Activated T-helper 17 cell treated with anti-CD3 and anti-CD28 coated beads, Interleukin-2, amount 50 U/mL, for 72 hours (primary cell): Measurements from ENCODE around the gene ING5. TPM values are rescaled to one million over a fixed set of nuclear protein-coding genes. Genes with fewer than 3 reads are reported as not detected.
"Not testable (repeated sequence)": the region's sequence is repeated elsewhere in the genome, so short reads cannot be mapped to it uniquely, and the experiment has no call there.

Experiments
- ATAC-seq: fragments of 150-1000 bp; cut with Tn5 transposase; replicated peaks from 2 replicates; pipeline ENCODE4 v1.10.0; 2021; ENCODE audit warnings: mild to moderate bottlenecking, moderate library complexity
- H3K27ac Mint-ChIP-seq: one replicate; pipeline ENCODE4 v1.8.0; 2022; ENCODE audit warnings: mixed read lengths
- H3K27me3 Mint-ChIP-seq: one replicate; pipeline ENCODE4 v1.8.0; 2022; ENCODE audit warnings: mixed read lengths
- H3K36me3 Mint-ChIP-seq: one replicate; pipeline ENCODE4 v1.8.0; 2022; ENCODE audit warnings: low read depth, mild to moderate bottlenecking, mixed read lengths
- H3K4me1 Mint-ChIP-seq: one replicate; pipeline ENCODE4 v1.8.0; 2022; ENCODE audit warnings: mixed read lengths
- H3K4me3 Mint-ChIP-seq: one replicate; pipeline ENCODE4 v1.8.0; 2022; ENCODE audit warnings: mild to moderate bottlenecking, mixed read lengths
- H3K9me3 Mint-ChIP-seq: one replicate; pipeline ENCODE4 v1.8.0; 2022; ENCODE audit warnings: mixed read lengths
- total RNA-seq, 2 donors: library from RNA; stranded (reverse); gene quantifications; one replicate each; pipeline ENCODE4 v1.2.3, GENCODE V29; 2022

ING5 gene
- 10 to 100 TPM; 43.5 to 52.3 TPM for total RNA-seq

DNA sequence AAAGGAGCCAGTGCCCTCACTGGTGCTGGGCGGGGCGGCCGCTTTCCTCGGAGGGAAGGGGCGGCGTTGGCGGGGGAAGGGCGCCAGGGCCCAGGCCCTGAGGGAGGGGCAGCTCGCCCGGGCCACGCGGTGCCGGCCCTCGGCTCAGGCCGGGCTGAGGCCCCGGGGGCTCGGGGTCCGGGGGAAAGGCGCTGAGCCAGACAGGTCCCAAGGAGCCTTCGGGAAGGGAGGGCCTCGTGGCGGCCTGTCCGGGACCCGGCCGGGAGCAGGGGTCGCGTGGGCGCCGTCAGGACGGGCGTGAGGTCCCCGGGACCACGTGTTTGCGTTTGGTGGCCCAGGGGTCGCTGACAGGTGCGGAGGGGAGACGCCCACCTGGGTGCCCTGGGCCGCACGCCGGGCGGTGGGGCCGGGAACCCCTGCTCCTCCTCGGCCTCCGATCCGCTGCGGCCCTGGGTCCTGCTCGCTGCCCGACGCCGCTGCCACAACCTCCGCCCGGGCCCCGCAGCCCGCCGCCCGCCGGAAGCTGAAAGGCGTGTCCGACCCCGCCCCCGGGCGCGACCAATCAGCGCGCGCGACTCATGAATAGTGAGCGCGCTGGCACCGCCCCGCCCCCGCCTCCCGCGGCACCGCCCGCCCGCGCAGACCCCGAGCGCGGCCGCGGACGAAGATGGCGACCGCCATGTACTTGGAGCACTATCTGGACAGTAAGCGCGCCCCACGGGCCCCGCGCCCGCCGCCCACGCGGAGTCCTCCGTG lies at the start of gene ING5:
TSS of gene ING5 (plus strand) at position 641 of the 756 bp plus-strand sequence. CDS start at position 668, 27 bp downstream.
- peak within 1 kb of the TSS; percentile 89 for H3K27ac Mint-ChIP-seq
- peaks cover 13% of the 10 kb centered on the region for H3K4me1 Mint-ChIP-seq
- H3K27me3 Mint-ChIP-seq = no peaks in the 10 kb centered on the region
- H3K4me3 Mint-ChIP-seq = peak within 1 kb of the TSS; percentile 88
- H3K9me3 Mint-ChIP-seq = no peaks in the 10 kb centered on the region
- peak; percentile 76 for ATAC-seq
- peaks cover 43% of the 10 kb centered on the region for H3K36me3 Mint-ChIP-seq

GRCh38 chr2:241652142-241652541 lies 49.7 kb upstream of the ING5 start:
- no peaks in the 10 kb centered on the region for H3K27me3 Mint-ChIP-seq
- no peaks in the 10 kb centered on the region for H3K9me3 Mint-ChIP-seq
- H3K4me3 Mint-ChIP-seq = no peak overlapping the region
- no peak overlapping the region for H3K27ac Mint-ChIP-seq
- peaks cover 71% of the 10 kb centered on the region for H3K36me3 Mint-ChIP-seq
- no peak for ATAC-seq
- no peaks in the 10 kb centered on the region for H3K4me1 Mint-ChIP-seq

GRCh38 chr2:241652722-241653121 lies 49.1 kb upstream of the ING5 start:
- H3K9me3 Mint-ChIP-seq = no peaks in the 10 kb centered on the region
- H3K4me3 Mint-ChIP-seq = no peak overlapping the region
- peaks cover 77% of the 10 kb centered on the region for H3K36me3 Mint-ChIP-seq
- no peak for ATAC-seq
- no peaks in the 10 kb centered on the region for H3K27me3 Mint-ChIP-seq
- H3K4me1 Mint-ChIP-seq = peaks cover 4% of the 10 kb centered on the region
- H3K27ac Mint-ChIP-seq = no peak overlapping the region

DNA sequence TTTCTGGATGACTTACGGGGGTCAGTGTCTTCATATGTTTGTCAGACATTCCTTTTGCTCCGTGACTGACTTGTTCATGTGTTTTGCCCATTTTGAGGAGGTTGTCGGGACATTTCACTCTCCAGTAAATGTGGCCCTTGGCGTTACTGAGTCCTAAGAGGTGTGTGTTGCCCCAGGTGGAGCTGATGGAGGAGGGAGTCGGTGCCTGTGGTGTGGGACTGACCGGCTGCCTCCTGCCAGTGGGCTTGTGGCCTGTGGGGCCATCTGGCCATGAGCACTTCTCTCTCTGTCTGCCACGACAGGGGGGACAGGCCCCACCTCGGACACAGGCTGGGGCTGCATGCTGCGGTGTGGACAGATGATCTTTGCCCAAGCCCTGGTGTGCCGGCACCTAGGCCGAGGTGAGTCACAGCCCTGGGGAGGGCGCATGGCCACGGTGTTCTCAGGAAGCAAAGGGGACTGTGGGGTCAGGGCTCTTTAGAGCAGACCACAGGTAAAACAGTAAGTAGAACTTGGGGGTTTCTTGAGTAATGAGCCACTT lies 48.6 kb upstream of the ING5 start:
- no peaks in the 10 kb centered on the region for H3K9me3 Mint-ChIP-seq
- H3K36me3 Mint-ChIP-seq = peaks cover 80% of the 10 kb centered on the region
- no peak for ATAC-seq
- H3K4me1 Mint-ChIP-seq = peaks cover 4% of the 10 kb centered on the region
- H3K4me3 Mint-ChIP-seq = no peak overlapping the region
- H3K27ac Mint-ChIP-seq = no peak overlapping the region
- H3K27me3 Mint-ChIP-seq = no peaks in the 10 kb centered on the region

- H3K4me1 Mint-ChIP-seq = peaks cover 4% of the 10 kb centered on the region
- no peak for ATAC-seq
- H3K27me3 Mint-ChIP-seq = no peaks in the 10 kb centered on the region
- peaks cover 82% of the 10 kb centered on the region for H3K36me3 Mint-ChIP-seq
- no peaks in the 10 kb centered on the region for H3K9me3 Mint-ChIP-seq
- no peak overlapping the region for H3K27ac Mint-ChIP-seq
- no peak overlapping the region for H3K4me3 Mint-ChIP-seq
Measured at GRCh38 chr2:241654551-241654950, 47.3 kb upstream of the ING5 start.

DNA sequence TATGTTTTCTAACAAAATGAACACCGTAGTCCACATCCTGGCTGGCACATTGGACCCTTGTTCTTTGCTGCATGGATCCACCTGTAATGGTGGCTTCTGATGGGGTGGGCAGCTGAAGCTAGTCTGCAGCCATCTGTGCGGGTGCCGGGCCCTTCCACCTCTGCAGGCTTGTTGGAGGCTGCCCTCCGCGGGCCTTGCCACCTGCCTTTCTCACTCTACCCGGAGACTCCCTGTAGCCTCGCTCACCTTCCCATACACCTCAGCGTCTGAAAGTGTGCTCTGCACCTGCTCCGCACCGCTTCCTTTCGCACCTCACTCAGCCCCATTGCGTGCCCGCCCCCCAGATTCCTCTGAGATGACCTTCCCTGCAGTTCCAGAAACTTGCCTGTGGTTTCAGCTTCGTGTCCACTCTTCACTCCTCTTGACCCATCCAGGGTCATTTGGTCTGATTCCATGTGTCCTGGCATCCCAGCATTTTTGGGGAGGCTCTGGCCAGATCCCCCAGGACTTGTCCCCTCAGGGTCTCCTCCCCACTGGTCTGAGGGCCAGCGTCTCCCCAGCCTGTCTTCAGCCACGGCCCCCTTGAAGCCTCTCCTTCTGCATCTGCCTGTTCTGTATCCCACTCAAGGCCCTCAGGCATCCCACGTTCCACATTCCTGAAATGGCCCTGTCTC lies 46.2 kb upstream of the ING5 start:
- Mint-ChIP-seq H3K4me1 (peaks cover 4% of the 10 kb centered on the region), H3K27me3 (no peaks in the 10 kb centered on the region), H3K27ac (no peak overlapping the region), H3K4me3 (no peak overlapping the region), H3K9me3 (no peaks in the 10 kb centered on the region), H3K36me3 (peaks cover 92% of the 10 kb centered on the region)
- no peak for ATAC-seq

DNA sequence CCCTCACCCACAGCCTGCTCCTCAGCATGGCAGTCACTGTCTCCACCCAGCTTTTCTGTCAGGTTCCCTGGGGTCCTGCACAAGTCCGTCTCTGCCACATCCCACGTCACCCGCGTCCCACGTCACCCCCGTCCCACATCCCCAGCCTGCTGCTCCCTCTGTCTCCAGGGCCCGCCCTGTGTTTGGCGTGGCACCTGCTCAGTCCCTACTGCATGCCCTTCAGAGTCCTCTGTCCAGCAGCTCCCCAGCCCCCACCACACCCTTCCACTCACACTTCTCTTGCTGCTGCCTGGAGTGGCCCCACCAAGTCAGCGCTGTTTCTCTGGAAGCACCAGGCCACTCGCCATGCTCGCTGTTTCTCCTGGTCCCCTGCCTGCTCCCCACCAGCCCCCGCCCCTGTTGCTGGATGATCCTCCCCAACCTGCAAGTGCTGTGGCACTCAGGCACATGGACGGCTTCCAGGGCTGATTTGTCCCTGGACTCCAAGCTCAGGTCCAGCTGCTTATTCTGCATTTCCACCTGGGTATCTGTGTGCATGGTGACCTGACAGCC lies 45.6 kb upstream of the ING5 start:
- Mint-ChIP-seq H3K27ac (no peak overlapping the region), H3K9me3 (no peaks in the 10 kb centered on the region), H3K36me3 (peaks cover 92% of the 10 kb centered on the region), H3K4me3 (no peak overlapping the region), H3K27me3 (no peaks in the 10 kb centered on the region), H3K4me1 (peaks cover 4% of the 10 kb centered on the region)
- no peak for ATAC-seq

- no peak overlapping the region for H3K4me3 Mint-ChIP-seq
- H3K36me3 Mint-ChIP-seq = peaks cover 89% of the 10 kb centered on the region
- H3K27me3 Mint-ChIP-seq = no peaks in the 10 kb centered on the region
- H3K4me1 Mint-ChIP-seq = peaks cover 4% of the 10 kb centered on the region
- no peak for ATAC-seq
- H3K27ac Mint-ChIP-seq = no peak overlapping the region
- no peaks in the 10 kb centered on the region for H3K9me3 Mint-ChIP-seq
Measured at GRCh38 chr2:241657786-241658254, 44.0 kb upstream of the ING5 start.

GRCh38 chr2:241658296-241658695 lies 43.5 kb upstream of the ING5 start:
- Mint-ChIP-seq H3K27me3 (no peaks in the 10 kb centered on the region), H3K27ac (no peak overlapping the region), H3K4me3 (no peak overlapping the region), H3K4me1 (peaks cover 4% of the 10 kb centered on the region), H3K36me3 (peaks cover 87% of the 10 kb centered on the region), H3K9me3 (no peaks in the 10 kb centered on the region)
- ATAC-seq = no peak

GRCh38 chr2:241659150-241659739 lies 42.6 kb upstream of the ING5 start:
- no peaks in the 10 kb centered on the region for H3K9me3 Mint-ChIP-seq
- peak; percentile 28 for ATAC-seq
- H3K27ac Mint-ChIP-seq = no peak overlapping the region
- peaks cover 79% of the 10 kb centered on the region for H3K36me3 Mint-ChIP-seq
- no peak overlapping the region for H3K4me3 Mint-ChIP-seq
- no peaks in the 10 kb centered on the region for H3K27me3 Mint-ChIP-seq
- peaks cover 4% of the 10 kb centered on the region for H3K4me1 Mint-ChIP-seq

DNA sequence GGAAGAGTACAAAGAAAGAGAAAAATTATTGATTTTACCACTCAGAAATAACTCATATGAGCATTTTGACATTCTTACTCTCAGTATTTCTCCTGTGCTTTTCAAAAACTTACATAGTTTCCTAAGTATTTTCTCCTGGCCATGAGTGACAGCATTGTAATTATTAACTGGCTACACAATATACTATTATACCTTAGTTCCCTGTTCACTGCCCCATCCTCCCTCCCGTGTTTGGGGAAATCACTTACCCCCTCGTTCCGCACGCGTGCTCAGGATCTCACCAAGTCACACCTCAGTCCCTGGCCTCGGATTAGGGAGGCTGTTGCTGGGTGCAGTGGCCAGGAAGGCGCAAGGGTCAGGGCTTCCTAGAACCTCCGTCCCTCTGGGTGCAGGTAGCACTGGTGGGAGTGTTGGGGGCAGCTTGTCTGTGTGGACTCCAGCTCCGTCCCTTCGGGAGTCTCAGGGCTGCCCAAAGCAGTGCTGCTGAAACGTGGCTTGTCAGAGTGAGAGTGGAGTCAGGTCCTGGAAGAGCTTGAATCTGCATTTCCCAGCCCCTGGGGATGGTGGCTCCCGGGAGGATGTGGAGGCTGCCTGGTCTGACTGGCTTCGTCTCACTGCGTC lies 41.1 kb upstream of the ING5 start:
- Mint-ChIP-seq H3K4me1 (peaks cover 10% of the 10 kb centered on the region), H3K27me3 (no peaks in the 10 kb centered on the region), H3K27ac (no peak overlapping the region), H3K9me3 (no peaks in the 10 kb centered on the region), H3K4me3 (no peak overlapping the region), H3K36me3 (peaks cover 72% of the 10 kb centered on the region)
- no peak for ATAC-seq

DNA sequence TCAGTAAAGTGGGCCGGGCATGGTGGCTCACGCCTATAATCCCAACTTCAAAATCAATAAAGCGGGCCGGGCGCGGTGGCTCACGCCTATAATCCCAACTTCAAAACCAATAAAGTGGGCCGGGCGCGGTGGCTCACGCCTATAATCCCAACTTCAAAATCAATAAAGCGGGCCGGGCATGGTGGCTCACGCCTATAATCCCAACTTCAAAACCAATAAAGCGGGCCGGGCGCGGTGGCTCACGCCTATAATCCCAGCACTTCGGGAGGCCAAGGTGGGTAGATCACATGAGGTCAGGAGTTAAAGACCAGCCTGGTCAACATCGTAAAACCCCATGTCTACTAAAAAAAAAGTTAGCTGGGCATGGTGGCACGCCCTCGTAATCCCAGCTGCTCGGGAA lies 39.1 kb upstream of the ING5 start:
- peaks cover 65% of the 10 kb centered on the region for H3K36me3 Mint-ChIP-seq
- not testable (repeated sequence) for H3K4me1 Mint-ChIP-seq, H3K4me3 Mint-ChIP-seq, H3K9me3 Mint-ChIP-seq, ATAC-seq, H3K27ac Mint-ChIP-seq, H3K27me3 Mint-ChIP-seq

- ATAC-seq = no peak
- Mint-ChIP-seq H3K27me3 (no peaks in the 10 kb centered on the region), H3K36me3 (peaks cover 73% of the 10 kb centered on the region), H3K27ac (peak overlapping the region; percentile 90), H3K9me3 (no peaks in the 10 kb centered on the region), H3K4me1 (peaks cover 6% of the 10 kb centered on the region), H3K4me3 (peak overlapping the region; percentile 58)
Measured at GRCh38 chr2:241665731-241666440, 36.0 kb upstream of the ING5 start.
